ENCODE results near the gene PLEKHA1.
A peak's percentile ranks its signal among the peaks of the same experiment; 100 is the strongest.

PLEKHA1 gene

DNA sequence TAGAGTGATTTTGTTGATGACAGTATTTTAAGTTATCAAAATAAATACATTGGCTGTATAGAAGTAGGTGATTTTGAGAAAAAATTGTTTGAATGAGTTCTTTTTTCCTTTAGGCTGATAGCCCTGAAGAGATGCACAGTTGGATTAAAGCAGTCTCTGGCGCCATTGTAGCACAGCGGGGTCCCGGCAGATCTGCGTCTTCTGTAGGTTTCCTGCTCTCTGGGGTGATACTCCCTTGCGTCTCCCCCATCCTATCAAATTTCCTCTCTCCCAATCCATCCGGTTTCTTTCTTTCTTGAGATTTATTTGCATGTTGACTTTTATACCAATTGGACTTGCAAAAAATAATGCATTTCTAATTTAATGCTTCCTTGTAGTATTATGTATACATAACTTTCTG, 52.3 kb downstream of the PLEKHA1 start:
- DNase-seq, result no peak

GRCh38 chr10:122427280-122427679, 52.8 kb downstream of the PLEKHA1 start:
- no peak for DNase-seq

GRCh38 chr10:122435212-122435827, 60.8 kb downstream of the PLEKHA1 start:
- DNase-seq, result peak; percentile 76

DNA sequence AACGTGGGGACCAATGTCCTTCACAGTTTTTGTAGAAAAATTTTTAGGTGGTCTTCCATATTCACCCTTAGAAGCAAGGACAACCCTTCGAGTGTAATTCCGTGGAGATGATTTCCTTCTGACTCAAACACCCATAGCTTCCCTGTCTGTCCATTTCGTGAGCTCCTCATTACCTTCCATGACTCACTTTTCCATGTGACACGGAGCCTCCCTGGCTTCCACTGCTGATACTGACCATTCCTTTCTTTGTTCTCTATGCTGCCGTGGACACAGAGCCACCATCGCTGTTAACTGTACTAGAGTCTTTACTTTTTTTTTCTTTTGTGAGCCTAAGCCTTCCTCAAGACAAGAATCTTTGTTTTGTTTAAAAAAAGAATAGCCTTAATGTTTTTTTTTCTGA, 67.5 kb downstream of the PLEKHA1 start:
- no peak for DNase-seq

GRCh38 chr10:122445469-122445868, 71.0 kb downstream of the PLEKHA1 start:
- DNase-seq, result no peak

DNA sequence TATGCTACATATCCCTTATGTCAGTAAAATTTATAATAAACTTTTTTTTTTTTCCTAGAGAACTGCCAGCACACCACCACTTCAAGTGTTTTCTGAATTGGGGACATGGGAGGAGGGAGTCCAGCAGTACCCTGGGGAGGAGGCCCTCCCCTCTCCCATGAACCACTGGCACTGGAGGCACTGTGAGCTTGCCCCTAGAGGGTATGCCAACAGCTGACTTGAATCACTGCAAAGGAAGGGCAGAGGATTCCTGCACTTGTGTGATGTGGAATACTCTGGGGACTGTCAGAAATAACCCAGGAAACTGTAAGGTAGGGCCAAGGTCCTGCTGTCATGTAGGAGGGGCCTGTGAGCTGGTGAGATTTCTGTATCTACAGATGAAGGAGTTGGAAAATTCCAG, 71.4 kb downstream of the PLEKHA1 start:
- DNase-seq, result no peak

GRCh38 chr10:122446668-122447423, 72.3 kb downstream of the PLEKHA1 start:
- DNase-seq, result no peak

DNA sequence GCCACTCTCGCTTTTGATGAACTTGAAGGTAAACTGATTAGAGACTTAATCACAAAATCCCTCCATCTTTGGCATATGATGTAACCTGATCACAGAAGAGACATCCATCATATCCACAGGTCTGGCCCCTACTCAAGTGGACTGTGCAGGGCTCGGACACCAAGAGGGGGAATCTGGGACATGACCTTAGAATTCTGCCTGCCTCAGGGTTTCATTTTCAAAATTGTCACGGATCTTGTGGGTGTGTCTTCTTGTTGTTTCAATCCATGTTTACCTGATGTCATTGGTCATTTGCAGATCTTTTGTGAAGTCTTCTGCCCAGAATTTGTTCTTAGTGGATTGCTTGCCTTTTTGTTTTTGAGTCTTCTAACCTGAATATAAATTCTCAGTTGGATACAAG, 74.1 kb downstream of the PLEKHA1 start:
- DNase-seq, result no peak

- no peak for DNase-seq
Measured at GRCh38 chr10:122449153-122449552, 74.6 kb downstream of the PLEKHA1 start.

GRCh38 chr10:122450353-122450990, 76.0 kb downstream of the PLEKHA1 start:
- DNase-seq, result no peak

DNA sequence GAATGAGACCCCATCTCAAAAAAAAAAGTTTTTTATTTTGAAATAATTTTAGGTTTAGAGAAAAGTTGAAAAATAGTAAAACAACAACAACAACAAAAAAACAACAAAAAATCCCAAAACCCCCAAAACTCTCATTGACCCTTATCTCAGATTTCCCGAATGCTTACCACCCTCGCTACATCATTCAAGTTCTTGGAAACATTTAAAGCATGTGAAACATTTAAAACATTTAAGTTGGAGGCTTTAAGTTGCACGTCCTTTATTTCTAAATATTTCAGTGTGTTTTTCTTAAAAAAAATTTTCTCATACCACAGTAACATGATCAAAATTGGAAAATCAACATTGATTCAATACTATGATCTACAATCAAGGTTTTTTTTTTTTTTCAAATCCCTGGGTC, 79.6 kb downstream of the PLEKHA1 start:
- no peak for DNase-seq

- no peak for DNase-seq
Measured at GRCh38 chr10:122454603-122455080, 80.1 kb downstream of the PLEKHA1 start, which contains the start of gene ARMS2. Gene ARMS2, plus strand, starts transcription at chr10:122454653. Its CDS starts 75 bp downstream, at chr10:122454728.

DNA sequence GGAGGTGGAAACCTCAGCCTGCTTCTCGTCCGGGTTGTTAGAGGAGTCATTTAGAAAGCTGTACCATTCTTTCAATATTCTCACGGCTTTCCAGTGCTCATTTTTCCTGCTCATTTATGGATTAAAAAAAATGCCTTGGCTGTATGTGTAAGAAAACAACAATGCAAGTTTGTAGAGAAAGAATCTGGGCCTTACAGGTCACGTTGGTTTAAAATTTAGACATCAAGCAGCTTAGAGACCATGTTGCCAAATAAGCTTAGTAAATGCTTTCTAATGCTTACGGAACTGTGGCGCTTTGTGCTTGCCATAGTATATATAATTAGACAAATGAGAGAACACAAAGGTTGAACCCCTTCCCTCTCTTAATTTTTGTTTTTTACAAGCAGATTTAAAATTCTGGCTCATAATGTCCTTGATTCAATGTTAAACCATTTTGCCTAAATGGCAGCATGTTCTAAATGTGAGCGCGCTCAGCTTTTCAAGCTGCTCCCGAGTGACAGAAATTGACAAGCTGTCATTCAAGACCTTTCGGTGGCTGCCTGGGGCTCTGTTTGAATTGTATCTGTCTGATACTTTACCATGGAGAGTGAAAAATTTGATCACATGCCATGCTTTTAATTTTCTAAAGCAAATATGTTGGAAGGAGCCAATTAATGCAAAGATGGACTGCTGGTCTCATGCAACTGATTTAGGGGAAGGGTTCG, 81.0 kb downstream of the PLEKHA1 start:
- DNase-seq, result no peak

DNA sequence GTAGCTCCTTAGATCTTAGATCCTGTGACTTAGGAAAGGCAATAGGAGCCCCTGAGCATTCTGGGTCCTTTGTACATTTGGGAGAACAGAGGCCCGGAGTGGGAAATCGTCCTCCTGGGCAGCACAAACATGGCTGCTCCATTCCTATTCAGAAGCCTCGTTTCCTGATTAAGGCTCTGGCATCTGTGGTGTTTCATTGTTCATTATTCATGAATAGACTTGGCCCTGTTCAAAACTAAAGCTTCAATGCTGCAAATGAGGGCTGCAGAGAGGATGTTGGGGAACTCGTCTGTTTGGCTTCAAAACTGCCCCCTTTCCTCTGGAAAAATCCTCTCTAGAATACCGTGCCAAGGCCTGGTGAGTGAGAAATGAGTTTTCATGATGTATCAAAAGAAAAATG, 83.4 kb downstream of the PLEKHA1 start:
- no peak for DNase-seq

- DNase-seq, result no peak
Measured at GRCh38 chr10:122458693-122459092, 84.2 kb downstream of the PLEKHA1 start.

GRCh38 chr10:122459561-122460273, 85.2 kb downstream of the PLEKHA1 start:
- DNase-seq, result no peak

DNA sequence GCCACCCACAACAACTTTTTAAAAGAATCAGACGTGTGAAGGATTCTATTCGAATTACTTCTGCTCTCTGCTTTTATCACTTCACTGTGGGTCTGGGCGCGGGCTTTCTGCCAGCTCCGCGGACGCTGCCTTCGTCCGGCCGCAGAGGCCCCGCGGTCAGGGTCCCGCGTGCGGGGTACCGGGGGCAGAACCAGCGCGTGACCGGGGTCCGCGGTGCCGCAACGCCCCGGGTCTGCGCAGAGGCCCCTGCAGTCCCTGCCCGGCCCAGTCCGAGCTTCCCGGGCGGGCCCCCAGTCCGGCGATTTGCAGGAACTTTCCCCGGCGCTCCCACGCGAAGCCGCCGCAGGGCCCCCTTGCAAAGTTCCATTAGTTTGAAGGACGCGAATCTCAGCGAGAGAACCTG, 86.4 kb downstream of the PLEKHA1 start:
- no peak for DNase-seq

GRCh38 chr10:122461367-122461728, 86.8 kb downstream of the PLEKHA1 start, which contains the start of gene HTRA1:
Gene HTRA1, plus strand, starts transcription at chr10:122461553. Its CDS starts 100 bp downstream, at chr10:122461653.
- no peak for DNase-seq

GRCh38 chr10:122461729-122462532, 87.4 kb downstream of the PLEKHA1 start:
- no peak for DNase-seq

DNA sequence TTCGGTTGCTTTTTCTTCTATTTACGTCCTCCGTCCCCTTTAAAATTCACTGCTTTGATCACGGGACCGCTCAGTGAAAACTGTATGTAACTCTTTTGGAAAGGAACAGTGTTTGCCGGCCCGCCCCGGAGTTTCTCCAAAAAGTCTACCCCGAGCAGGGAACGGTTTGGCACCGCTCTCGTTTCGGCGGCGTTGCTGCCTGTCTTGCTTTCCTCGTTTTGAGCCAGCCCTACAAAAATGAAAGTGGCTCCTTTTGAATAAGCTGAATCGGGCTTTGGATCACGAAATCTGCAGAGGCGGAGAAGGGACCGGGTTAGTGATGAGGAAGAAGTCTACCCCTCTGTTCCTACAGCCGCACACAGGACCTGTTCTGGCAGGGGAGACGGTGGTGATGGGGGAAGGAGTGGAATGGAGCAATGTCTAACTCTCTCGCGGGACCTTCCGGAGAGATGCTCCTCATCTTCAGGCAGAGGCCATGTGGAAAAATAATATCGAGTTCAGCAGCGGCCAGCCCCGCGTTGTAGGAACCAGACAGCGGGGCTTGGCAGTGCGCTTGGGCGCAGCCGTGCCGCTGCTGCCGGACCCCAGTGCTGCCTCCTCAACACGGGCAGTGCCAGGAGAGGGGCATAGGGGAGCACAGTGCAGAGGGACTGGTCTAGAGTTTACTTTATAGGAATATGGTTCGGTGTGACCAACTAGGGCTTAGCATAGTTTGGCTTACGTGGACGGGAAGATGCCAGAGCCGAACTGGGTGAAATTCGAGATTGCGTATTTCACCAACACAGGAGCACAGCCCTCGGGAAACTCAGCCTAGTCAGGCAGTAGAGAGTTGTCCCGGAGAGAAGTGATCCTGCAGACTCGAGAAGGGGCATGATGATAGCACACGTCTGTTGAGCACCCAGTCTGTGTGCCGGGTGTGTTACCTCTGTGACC, 88.3 kb downstream of the PLEKHA1 start:
- no peak for DNase-seq
